ENCODE data around the gene KRT31. TPM values are rescaled to one million over a fixed set of nuclear protein-coding genes. Genes with fewer than 3 reads are reported as not detected.

KRT31 gene
- total RNA-seq = not detected in 2 replicates

DNA sequence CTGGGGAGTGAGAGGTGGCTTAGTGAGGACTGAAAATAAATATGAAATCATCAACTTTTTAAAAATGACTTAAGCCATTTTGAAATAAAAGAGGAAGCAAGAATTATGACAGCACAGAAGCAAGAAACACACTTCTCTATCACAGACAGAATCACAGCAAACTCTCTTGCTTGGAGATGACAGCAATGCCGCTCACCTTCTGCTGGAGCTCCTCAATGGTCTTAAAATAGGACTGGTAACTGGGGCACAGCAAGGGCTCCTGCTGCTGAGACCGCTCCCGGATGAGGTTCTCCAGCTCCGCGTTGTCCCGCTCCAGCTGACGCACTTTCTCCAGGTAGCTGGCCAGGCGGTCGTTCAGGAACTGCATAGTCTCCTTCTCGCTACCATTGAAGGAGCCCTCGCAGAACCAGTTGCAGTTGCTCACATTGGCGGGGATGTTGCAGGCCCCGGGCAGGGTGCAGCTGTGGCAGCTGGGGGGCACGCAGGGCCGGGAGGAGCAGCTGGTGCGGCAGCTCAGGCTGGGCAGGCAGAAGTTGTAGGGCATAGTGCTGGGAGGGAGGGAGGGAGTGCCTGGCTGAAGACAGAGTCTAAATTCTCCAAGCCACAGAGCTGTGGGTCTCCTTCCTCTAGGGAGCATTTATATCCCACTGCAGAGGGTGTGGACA, at the start of gene KRT31:
Gene KRT31 (minus strand): TSS at position 613 of the 665 bp plus-strand sequence. CDS start 69 bp downstream, at position 544.

DNA sequence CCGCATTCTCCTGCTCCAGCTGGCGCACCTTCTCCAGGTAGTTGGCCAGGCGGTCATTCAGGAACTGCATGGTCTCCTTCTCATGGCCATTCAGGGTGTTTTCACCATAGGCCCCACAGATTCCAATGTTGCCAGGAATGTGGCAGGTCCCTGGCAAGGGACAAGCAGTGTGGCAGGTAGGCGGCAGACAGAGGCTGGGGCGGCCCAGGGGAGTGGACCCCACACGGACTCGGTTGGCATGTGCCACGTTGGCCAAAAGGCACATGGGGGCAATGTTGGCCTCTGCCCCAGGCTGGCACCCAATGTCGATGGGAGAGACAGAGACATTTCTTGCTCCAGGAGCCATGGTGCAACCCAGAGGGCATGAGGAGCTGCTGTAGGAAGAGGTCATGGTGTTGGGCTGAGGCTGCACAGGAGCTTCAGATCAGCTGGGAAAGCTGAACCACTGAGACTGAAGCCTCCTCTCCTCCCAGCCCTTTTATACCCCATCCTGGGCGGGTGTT, 43.2 kb upstream of the KRT31 start, which contains the start of gene KRT38:
Gene KRT38 (minus strand): TSS at position 453 of the 503 bp plus-strand sequence. CDS start 62 bp downstream, at position 391.

DNA sequence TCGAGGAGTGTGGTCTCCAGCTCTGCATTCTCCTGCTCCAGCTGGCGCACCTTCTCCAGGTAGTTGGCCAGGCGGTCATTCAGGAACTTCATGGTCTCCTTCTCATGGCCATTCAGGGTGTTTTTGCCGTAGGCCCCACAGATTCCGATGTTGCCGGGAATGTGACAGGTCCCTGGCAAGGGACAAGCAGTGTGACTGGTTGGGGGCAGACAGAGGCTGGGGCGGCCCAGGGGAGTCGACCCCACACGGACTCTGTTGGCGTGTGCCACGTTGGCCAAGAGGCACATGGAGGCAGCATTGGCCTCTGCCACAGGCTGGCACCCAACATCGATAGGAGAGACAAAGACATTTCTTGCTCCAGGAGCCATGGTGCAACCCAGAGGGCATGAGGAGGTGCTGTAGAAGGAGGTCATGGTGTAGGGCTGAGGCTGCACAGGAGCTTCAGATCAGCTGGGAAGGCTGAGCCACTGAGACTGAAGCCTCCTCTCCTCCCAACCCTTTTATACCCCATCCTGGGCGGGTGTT, 26.8 kb upstream of the KRT31 start, which contains the start of gene KRT37:
Gene KRT37 (minus strand): TSS at position 475 of the 525 bp plus-strand sequence. CDS start 62 bp downstream, at position 413.

DNA sequence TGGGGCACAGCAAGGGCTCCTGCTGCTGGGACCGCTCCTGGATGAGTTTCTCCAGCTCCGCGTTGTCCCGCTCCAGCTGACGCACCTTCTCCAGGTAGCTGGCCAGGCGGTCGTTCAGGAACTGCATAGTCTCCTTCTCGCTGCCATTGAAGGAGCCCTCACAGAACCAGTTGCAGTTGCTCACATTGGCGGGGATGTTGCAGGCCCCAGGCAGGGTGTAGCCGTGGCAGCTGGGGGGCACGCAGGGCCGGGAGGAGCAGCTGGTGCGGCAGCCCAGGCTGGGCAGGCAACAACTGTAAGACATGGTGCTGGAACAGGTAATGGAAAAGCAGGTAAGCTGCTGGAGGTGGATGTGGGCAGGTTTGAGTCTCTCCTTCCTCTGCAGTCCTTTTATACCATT, 15.5 kb downstream of the KRT31 start, which contains the start of gene KRT34:
Gene KRT34 (minus strand): TSS at position 364 of the 400 bp plus-strand sequence. CDS start 60 bp downstream, at position 304.

DNA sequence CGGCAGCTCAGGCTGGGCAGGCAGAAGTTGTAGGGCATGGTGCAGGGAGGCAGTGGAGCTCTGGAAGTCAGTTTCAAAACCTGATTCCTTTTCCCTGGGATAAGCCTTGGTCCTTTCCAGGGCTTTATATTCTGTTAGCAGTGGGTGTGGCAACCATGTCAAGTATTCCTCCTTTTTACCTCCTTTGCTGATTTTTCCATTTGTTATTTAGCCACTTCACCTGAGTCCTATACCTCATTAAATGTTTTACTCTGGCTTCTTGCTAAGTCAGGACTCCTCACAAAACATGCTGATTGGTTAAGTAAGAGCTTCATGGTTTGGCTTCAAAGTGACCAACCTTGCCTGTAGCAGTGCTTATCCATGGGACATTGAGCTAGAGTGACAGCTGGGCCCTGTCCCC, 27.7 kb downstream of the KRT31 start, which contains the start of gene KRT33B:
Gene KRT33B (minus strand): TSS at position 101 of the 400 bp plus-strand sequence. CDS start 63 bp downstream, at position 38.

DNA sequence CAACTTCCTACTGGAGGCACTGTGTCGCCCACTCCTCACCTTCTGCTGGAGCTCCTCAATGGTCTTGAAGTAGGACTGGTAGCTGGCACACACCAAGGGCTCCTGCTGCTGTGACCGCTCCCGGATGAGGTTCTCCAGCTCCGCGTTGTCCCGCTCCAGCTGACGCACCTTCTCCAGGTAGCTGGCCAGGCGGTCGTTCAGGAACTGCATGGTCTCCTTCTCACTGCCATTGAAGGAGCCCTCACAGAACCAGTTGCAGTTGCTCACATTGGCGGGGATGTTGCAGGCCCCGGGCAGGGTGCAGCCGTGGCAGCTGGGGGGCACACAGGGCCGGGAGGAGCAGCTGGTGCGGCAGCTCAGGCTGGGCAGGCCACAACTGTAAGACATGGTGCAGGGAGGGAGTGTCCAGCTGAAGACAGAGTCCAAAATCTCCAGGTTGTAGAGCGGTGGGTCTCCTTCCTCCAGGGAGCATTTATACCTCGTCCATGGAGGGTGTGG, 47.0 kb downstream of the KRT31 start, which contains the start of gene KRT33A:
Gene KRT33A (minus strand): TSS at position 448 of the 498 bp plus-strand sequence. CDS start 61 bp downstream, at position 387.

Other genes starting within 250 kb of the KRT31 start
- gene KRTAP4-5, start 247.8 kb downstream of the KRT31 start, total RNA-seq = not detected in 2 replicates
- gene KRTAP4-4, start 236.9 kb downstream of the KRT31 start, total RNA-seq = not detected in 2 replicates
- not detected in 2 replicates for gene KRTAP4-3, start 229.4 kb downstream of the KRT31 start, total RNA-seq
- not detected in 2 replicates for gene KRTAP4-2, start 219.4 kb downstream of the KRT31 start, total RNA-seq
- gene KRTAP4-1, start 212.7 kb downstream of the KRT31 start, total RNA-seq = not detected in 2 replicates
- gene KRTAP9-1, start 207.7 kb downstream of the KRT31 start, total RNA-seq = not detected in 2 replicates
- gene KRTAP9-2, start 171.0 kb downstream of the KRT31 start, total RNA-seq = not detected in 2 replicates
- not detected in 2 replicates for gene KRTAP9-3, start 165.2 kb downstream of the KRT31 start, total RNA-seq
- not detected in 2 replicates for gene KRTAP9-8, start 159.6 kb downstream of the KRT31 start, total RNA-seq
- gene KRTAP9-4, start 147.9 kb downstream of the KRT31 start, total RNA-seq = not detected in 2 replicates
- gene KRTAP9-9, start 142.2 kb downstream of the KRT31 start, total RNA-seq = not detected in 2 replicates
- gene KRTAP9-6, start 132.2 kb downstream of the KRT31 start, total RNA-seq = not detected in 2 replicates
- gene KRTAP9-7, start 121.9 kb downstream of the KRT31 start, total RNA-seq = not detected in 2 replicates
- gene KRTAP29-1, start 94.8 kb downstream of the KRT31 start, total RNA-seq = not detected in 2 replicates
- gene KRTAP16-1, start 88.3 kb downstream of the KRT31 start, total RNA-seq = not detected in 2 replicates
- not detected in 2 replicates for gene KRTAP17-1, start 81.9 kb downstream of the KRT31 start, total RNA-seq
- not detected in 2 replicates for gene KRT33A, start 46.8 kb downstream of the KRT31 start, total RNA-seq
- gene KRT33B, start 27.8 kb downstream of the KRT31 start, total RNA-seq = not detected in 2 replicates
- not detected in 2 replicates for gene KRT34, start 15.3 kb downstream of the KRT31 start, total RNA-seq
- not detected in 2 replicates for gene KRT37, start 27.0 kb upstream of the KRT31 start, total RNA-seq
- not detected in 2 replicates for gene KRT38, start 43.4 kb upstream of the KRT31 start, total RNA-seq
- gene KRT32, start 69.8 kb upstream of the KRT31 start, total RNA-seq = 0.16 TPM in 1 of 2 replicates, not detected in the other
- gene KRT35, start 83.5 kb upstream of the KRT31 start, total RNA-seq = not detected in 2 replicates
- not detected in 2 replicates for gene KRT36, start 92.3 kb upstream of the KRT31 start, total RNA-seq
- gene KRT13, start 108.0 kb upstream of the KRT31 start, total RNA-seq = 0.17 TPM in 1 of 2 replicates, not detected in the other
- 0.63 and 1.2 TPM in 2 replicates for gene KRT15, start 121.3 kb upstream of the KRT31 start, total RNA-seq
- 70.2 and 109 TPM in 2 replicates for gene KRT19, start 130.7 kb upstream of the KRT31 start, total RNA-seq
- gene KRT9, start 174.5 kb upstream of the KRT31 start, total RNA-seq = not detected in 2 replicates
- 0.16 and 1.0 TPM in 2 replicates for gene KRT14, start 189.3 kb upstream of the KRT31 start, total RNA-seq
- 1.9 and 13.0 TPM in 2 replicates for gene KRT16, start 215.2 kb upstream of the KRT31 start, total RNA-seq
- gene KRT17, start 227.0 kb upstream of the KRT31 start, total RNA-seq = 4.9 and 35.8 TPM in 2 replicates